GM18526 (cell line): ENCODE data around the gene MYO5A.

Experiments used
- POLR2A ChIP-seq: IDR thresholded peaks from 3 replicates; pipeline ENCODE4 v1.6.1; 2011; ENCODE audit not compliant: insufficient read length; ENCODE audit errors: extremely low read depth

The MYO5A gene

DNA sequence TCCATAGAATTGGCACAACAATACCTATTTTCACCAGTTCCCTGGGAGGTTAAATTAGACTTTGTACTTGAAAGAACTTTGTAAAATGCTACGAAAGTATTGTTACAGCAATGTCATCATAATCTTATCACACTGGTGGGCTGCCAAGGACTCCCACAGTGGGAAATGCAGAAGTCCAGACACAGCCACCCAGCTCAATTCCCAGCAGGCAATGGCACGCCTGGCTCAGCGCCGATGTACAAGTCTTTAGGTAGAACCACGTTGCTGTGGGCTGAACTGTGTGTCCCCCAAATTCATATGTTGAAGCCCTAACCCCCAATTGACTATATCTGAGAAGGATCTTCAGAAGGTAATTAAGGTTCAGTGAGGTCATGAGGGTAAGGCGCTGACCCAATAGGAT lies 245.4 kb downstream of the MYO5A start:
- no peak for TF ChIP-seq POLR2A

DNA sequence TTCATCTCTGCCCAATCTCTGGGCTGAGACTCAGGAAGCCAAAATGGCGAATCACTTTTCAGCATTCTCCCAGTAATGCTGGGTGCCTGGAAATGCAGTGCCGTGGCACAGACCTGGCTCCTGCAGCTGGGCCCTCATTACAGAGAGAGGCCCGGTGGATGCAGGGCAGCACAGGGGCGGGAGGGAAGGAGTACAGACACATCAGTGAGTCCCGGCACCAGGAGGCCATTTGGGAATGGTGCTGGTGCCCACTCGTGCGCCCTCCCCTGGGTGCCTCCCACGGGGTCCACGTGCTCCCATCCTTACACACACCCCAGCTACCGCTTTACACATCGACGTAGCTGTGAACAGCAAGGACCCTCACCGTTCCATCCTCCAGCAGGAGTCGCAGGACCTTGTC lies 246.3 kb downstream of the MYO5A start:
- TF ChIP-seq POLR2A, result no peak

GRCh38 chr15:52281085-52282035 lies 247.3 kb downstream of the MYO5A start:
- TF ChIP-seq POLR2A, result no peak

DNA sequence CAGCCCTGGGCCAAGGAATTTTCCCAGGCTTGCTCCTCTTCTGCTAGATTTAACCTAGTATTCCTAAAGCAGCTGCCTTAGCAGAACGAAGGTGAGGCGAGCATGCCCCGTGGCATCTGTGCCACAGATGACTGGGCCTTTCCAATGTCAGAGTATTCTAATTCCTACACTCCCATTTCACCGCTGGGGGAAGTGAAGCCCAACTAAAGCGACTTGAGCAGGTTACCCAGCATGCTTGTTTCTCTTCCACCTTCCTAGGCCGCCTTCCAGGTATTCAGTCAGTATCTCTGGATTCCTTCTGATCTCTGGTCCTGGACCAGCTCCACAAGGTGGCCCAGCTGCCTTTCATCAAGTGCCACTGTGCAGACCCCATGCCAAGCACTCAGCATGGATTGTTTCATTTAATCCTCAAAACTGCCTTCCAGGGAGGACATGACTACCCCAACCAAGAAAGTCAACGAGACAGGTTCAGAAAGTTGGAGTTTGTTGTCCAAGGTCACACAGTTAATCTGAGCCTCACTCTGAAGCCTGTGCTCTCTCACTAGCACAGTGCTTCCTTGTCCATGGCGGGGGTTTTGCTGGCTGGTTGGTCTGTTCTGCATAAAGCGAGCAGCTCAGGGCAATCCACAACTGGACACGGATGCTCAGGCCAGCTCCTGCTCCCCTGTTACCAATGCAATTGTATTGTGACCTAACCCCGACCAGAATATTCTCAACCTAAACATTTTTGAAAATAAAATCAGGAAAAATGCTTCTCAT lies 248.2 kb downstream of the MYO5A start:
- TF ChIP-seq POLR2A, result no peak

GRCh38 chr15:52278636-52279367 lies 249.9 kb downstream of the MYO5A start:
- no peak for TF ChIP-seq POLR2A

- TF ChIP-seq POLR2A, result no peak
These were observed 250.5 kb downstream of the MYO5A start for GRCh38 chr15:52278135-52278534.

DNA sequence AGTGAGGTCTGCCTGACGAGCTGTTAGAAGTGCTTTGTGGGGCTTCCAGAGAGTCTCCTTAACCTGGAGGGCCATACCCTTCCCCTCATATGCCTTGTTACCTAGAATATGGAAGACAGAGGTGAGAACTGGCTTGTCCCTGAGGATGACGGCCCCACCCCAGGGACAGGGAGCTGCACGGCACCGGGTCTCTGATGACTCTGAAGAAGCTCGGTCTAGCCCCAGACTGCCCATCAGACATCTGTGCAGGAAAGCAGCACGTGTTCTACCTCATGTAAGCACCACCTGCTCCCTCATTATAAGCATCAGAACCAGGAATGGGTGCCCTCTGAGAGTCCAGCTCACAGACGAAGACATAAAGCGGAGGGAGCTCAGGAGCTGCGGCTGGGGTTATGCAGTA lies 251.1 kb downstream of the MYO5A start:
- no peak for TF ChIP-seq POLR2A

- no peak for TF ChIP-seq POLR2A
These were observed 252.4 kb downstream of the MYO5A start for GRCh38 chr15:52276256-52276770.

DNA sequence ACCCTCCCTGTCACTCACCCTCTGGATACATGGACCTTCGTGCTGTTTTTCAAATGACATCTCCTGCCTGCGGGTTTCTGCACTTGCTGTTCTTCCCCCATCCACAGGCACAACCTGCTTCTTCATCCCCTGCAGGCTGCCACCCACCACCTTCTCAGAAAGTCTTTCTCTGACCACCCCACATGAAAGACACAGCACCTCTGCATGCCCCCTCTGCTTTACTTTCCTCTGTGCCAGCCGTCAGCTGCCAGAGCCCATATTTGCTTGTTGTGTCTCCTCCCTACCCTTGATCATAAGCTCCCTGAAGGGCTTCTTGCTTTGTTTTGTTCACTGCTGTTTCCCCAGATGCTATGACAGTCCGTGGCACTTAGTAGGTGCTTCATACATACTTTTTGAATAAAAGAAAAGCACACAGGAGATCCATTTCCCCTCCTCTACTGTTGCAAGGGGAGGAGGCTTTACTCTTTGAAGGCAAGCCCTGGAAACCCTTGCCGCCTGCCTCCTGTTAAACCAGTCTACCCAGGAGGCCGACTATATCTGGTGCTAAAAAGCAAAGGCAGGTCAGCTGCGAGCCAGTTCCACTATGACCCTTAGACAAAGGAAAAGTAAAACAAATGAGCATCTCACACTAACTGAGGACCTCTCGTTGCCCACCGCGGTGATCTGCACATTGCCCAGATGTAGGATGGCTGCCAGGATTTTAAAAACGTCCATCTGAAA lies 265.0 kb downstream of the MYO5A start:
- TF ChIP-seq POLR2A, result no peak

GRCh38 chr15:52262364-52262763 lies 266.3 kb downstream of the MYO5A start:
- TF ChIP-seq POLR2A, result no peak

DNA sequence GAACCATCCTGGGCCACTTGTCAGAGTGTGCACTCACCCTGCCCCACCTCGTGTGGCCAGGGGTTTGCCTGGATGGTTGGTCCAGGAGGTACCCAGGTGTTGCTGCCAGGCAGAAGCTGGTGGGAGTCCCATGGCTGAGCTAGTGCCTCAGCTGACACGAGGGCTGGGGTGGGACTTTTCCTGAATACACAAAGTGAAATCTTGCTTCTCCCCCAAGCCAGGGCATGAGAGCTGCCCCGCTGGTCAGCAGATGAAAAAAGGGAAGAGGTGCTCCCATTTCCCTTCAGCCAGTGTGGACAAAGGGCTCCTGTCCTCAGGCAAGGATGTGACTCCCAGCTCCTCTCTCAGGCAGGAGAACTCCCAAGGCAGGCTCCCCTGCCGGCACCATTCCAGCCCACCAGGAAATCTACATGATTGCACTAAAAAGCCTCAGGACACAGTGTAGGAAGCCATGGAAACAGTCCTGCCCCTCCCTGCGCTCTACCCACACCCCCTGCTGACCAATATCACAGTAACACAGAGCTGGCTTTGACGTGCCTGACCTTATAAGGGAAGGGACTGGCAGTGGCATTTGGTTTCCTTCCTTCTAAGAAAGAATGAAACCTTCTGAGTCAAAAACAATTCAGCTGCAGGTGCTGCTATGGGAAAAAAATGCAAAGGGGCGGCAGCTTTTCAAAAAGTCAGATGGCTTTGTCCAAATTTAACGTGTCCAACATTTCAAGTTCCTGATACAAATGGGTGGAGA lies 267.0 kb downstream of the MYO5A start:
- peak; percentile 42 for TF ChIP-seq POLR2A

GRCh38 chr15:52261026-52261425 lies 267.7 kb downstream of the MYO5A start:
- TF ChIP-seq POLR2A, result no peak

GRCh38 chr15:52259503-52259902 lies 269.2 kb downstream of the MYO5A start:
- no peak for TF ChIP-seq POLR2A

DNA sequence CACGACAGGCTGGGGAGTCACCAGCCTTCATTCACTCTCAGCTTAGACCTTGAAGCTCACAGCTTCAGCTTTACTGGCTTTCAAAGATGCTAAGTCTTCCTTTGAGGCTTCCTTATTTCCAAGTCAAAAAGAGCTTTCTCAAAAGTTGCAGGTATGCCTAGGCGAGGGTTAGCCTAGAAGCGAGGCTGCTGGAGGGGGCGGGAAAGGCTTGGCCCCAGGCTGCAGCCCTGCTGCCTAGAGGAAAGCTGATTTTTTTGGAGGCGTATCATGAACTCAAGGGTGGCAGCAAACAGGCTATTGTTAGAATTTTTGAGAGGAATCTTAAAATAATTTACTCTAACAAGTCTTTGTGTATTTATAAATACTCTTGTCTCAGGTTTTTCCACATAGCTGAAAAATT lies 270.2 kb downstream of the MYO5A start:
- no peak for TF ChIP-seq POLR2A

GRCh38 chr15:52257734-52258062 lies 271.0 kb downstream of the MYO5A start:
- no peak for TF ChIP-seq POLR2A
